HepG2 (cell line): ENCODE data around the gene CRIM1. TPM values are rescaled to one million over a fixed set of nuclear protein-coding genes. Genes with fewer than 3 reads are reported as not detected.

ENCODE experiments used
- KDM2A ChIP-seq: sonication (generic); formaldehyde crosslinking; IDR thresholded peaks from 2 replicates; pipeline ENCODE4 v1.4.0; 2020; ENCODE audit warnings: low read depth, missing genetic modification reagents, borderline replicate concordance
- KMT2A ChIP-seq: sonication (generic); formaldehyde crosslinking; IDR thresholded peaks from 2 replicates; pipeline ENCODE4 v1.4.0; 2020; ENCODE audit warnings: missing genetic modification reagents
- U2AF1 ChIP-seq: fragments of 200-400 bp; formaldehyde crosslinking; optimal IDR thresholded peaks from 2 replicates; pipeline ENCODE3; 2017; ENCODE audit warnings: mild to moderate bottlenecking, low read depth, low read length
- ZKSCAN5 ChIP-seq: sonication (generic); formaldehyde crosslinking; IDR thresholded peaks from 2 replicates; pipeline ENCODE4 v1.5.1; 2020; ENCODE audit warnings: mild to moderate bottlenecking, missing genetic modification reagents
- polyA plus RNA-seq, 8 experiments: library from polyadenylated mRNA; depleted of rRNA in 3 of 8; stranded (reverse) in 7 of 8; unstranded in 1 of 8; fragments of >200 nt; fragmentation: Illumina TruSeq in 4 of 8; extraction: Trizol in 4 of 8; gene quantifications; 2 replicates each; pipeline versions ENCODE4 v1.2.1 to v1.2.3, GENCODE V29; 2011 to 2016; ENCODE audit warnings: low read depth in 4 of 8, missing spikeins in 1 of 8, mixed read lengths in 1 of 8; ENCODE audit not compliant: insufficient read depth in 1 of 8
- total RNA-seq, 5 experiments: library from RNA; depleted of rRNA; stranded (reverse); fragments of >200 nt; fragmentation: Illumina TruSeq; extraction: Trizol; gene quantifications; 2 replicates each; pipeline ENCODE4 v1.2.3, GENCODE V29; 2016; ENCODE audit warnings: low read depth in 1 of 5
- TF ChIP-seq, protein P1 (sequence below): sonication (generic); formaldehyde crosslinking; IDR thresholded peaks from 2 replicates; pipeline ENCODE4; 2020; ENCODE audit warnings: missing genetic modification reagents, mild to moderate bottlenecking, borderline replicate concordance
- TF ChIP-seq, protein P2 (sequence below): sonication (generic); formaldehyde crosslinking; IDR thresholded peaks from 2 replicates; pipeline ENCODE4 v1.8.0; 2022; ENCODE audit warnings: missing genetic modification reagents, mild to moderate bottlenecking, borderline replicate concordance
- TF ChIP-seq, protein P3 (sequence below): sonication (generic); formaldehyde crosslinking; IDR thresholded peaks from 2 replicates; pipeline ENCODE4 v1.5.0; 2020; ENCODE audit warnings: mild to moderate bottlenecking, missing genetic modification reagents, borderline replicate concordance
- TF ChIP-seq, protein P4 (sequence below): IDR thresholded peaks from 2 replicates; pipeline ENCODE4 v1.6.1; 2018; ENCODE audit warnings: missing genetic modification reagents, mild to moderate bottlenecking, missing compliant biosample characterization
- TF ChIP-seq, protein P5 (sequence below): IDR thresholded peaks from 2 replicates; pipeline ENCODE4 v1.6.1; 2016; ENCODE audit warnings: mild to moderate bottlenecking
- TF ChIP-seq, protein P6 (sequence below): sonication (generic); formaldehyde crosslinking; IDR thresholded peaks from 2 replicates; pipeline ENCODE4 v1.4.0; 2020; ENCODE audit warnings: mild to moderate bottlenecking, missing genetic modification reagents
- TF ChIP-seq, protein P7 (sequence below): sonication (generic); formaldehyde crosslinking; IDR thresholded peaks from 2 replicates; pipeline ENCODE4 v1.5.0; 2020; ENCODE audit warnings: missing genetic modification reagents

Gene CRIM1
- total and polyA plus RNA-seq, 2 of the 13 experiments (the other 11 are each of a cell fraction or from before 2014, with no cell fraction given): 39.1 to 69.9 TPM

DNA sequence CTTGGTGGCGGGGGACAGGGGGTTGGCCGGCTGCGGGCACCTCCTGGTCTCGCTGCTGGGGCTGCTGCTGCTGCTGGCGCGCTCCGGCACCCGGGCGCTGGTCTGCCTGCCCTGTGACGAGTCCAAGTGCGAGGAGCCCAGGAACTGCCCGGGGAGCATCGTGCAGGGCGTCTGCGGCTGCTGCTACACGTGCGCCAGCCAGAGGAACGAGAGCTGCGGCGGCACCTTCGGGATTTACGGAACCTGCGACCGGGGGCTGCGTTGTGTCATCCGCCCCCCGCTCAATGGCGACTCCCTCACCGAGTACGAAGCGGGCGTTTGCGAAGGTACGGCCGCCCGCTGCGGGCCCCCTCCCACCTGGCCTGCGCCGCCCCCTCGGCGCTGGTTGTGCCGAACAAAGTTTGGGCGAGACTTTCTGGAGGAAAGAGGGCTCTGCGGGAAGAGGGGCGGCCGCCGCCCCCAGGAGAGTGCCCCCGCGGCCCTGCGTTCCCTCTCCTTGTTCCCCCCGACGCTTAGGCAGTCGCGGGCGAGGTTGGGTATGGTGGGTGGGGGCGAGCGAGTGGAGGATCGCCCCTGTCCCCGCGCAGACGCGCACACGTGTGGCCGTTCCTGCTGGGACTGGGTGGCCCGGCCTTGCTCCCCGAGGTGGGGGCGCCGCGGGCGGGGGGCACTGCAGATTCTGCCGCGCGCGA, 866 bp downstream of the CRIM1 start (continued):
- TF ChIP-seq, protein P1, sequence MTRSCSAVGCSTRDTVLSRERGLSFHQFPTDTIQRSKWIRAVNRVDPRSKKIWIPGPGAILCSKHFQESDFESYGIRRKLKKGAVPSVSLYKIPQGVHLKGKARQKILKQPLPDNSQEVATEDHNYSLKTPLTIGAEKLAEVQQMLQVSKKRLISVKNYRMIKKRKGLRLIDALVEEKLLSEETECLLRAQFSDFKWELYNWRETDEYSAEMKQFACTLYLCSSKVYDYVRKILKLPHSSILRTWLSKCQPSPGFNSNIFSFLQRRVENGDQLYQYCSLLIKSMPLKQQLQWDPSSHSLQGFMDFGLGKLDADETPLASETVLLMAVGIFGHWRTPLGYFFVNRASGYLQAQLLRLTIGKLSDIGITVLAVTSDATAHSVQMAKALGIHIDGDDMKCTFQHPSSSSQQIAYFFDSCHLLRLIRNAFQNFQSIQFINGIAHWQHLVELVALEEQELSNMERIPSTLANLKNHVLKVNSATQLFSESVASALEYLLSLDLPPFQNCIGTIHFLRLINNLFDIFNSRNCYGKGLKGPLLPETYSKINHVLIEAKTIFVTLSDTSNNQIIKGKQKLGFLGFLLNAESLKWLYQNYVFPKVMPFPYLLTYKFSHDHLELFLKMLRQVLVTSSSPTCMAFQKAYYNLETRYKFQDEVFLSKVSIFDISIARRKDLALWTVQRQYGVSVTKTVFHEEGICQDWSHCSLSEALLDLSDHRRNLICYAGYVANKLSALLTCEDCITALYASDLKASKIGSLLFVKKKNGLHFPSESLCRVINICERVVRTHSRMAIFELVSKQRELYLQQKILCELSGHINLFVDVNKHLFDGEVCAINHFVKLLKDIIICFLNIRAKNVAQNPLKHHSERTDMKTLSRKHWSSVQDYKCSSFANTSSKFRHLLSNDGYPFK (CRISPR knock-in tag): 0 out of 2 replicates have a peak, but pooled peaks have one; percentile 21
- TF ChIP-seq, protein P2, sequence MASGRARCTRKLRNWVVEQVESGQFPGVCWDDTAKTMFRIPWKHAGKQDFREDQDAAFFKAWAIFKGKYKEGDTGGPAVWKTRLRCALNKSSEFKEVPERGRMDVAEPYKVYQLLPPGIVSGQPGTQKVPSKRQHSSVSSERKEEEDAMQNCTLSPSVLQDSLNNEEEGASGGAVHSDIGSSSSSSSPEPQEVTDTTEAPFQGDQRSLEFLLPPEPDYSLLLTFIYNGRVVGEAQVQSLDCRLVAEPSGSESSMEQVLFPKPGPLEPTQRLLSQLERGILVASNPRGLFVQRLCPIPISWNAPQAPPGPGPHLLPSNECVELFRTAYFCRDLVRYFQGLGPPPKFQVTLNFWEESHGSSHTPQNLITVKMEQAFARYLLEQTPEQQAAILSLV (CRISPR knock-in tag): peak; percentile 18; the same call in 1 of the 2 replicates
- TF ChIP-seq, protein P3, sequence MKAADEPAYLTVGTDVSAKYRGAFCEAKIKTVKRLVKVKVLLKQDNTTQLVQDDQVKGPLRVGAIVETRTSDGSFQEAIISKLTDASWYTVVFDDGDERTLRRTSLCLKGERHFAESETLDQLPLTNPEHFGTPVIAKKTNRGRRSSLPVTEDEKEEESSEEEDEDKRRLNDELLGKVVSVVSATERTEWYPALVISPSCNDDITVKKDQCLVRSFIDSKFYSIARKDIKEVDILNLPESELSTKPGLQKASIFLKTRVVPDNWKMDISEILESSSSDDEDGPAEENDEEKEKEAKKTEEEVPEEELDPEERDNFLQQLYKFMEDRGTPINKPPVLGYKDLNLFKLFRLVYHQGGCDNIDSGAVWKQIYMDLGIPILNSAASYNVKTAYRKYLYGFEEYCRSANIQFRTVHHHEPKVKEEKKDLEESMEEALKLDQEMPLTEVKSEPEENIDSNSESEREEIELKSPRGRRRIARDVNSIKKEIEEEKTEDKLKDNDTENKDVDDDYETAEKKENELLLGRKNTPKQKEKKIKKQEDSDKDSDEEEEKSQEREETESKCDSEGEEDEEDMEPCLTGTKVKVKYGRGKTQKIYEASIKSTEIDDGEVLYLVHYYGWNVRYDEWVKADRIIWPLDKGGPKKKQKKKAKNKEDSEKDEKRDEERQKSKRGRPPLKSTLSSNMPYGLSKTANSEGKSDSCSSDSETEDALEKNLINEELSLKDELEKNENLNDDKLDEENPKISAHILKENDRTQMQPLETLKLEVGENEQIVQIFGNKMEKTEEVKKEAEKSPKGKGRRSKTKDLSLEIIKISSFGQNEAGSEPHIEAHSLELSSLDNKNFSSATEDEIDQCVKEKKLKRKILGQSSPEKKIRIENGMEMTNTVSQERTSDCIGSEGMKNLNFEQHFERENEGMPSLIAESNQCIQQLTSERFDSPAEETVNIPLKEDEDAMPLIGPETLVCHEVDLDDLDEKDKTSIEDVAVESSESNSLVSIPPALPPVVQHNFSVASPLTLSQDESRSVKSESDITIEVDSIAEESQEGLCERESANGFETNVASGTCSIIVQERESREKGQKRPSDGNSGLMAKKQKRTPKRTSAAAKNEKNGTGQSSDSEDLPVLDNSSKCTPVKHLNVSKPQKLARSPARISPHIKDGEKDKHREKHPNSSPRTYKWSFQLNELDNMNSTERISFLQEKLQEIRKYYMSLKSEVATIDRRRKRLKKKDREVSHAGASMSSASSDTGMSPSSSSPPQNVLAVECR: peak; percentile 65
- TF ChIP-seq U2AF1: peak; percentile 58
- TF ChIP-seq, protein P4, sequence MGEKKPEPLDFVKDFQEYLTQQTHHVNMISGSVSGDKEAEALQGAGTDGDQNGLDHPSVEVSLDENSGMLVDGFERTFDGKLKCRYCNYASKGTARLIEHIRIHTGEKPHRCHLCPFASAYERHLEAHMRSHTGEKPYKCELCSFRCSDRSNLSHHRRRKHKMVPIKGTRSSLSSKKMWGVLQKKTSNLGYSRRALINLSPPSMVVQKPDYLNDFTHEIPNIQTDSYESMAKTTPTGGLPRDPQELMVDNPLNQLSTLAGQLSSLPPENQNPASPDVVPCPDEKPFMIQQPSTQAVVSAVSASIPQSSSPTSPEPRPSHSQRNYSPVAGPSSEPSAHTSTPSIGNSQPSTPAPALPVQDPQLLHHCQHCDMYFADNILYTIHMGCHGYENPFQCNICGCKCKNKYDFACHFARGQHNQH (CRISPR knock-in tag): 0 out of 2 replicates have a peak, but pooled peaks have one; percentile 30
- TF ChIP-seq, protein P5, sequence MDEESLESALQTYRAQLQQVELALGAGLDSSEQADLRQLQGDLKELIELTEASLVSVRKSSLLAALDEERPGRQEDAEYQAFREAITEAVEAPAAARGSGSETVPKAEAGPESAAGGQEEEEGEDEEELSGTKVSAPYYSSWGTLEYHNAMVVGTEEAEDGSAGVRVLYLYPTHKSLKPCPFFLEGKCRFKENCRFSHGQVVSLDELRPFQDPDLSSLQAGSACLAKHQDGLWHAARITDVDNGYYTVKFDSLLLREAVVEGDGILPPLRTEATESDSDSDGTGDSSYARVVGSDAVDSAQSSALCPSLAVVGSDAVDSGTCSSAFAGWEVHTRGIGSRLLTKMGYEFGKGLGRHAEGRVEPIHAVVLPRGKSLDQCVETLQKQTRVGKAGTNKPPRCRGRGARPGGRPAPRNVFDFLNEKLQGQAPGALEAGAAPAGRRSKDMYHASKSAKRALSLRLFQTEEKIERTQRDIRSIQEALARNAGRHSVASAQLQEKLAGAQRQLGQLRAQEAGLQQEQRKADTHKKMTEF (CRISPR knock-in tag): 0 out of 2 replicates have a peak, but pooled peaks have one; percentile 21
- TF ChIP-seq, protein P6, sequence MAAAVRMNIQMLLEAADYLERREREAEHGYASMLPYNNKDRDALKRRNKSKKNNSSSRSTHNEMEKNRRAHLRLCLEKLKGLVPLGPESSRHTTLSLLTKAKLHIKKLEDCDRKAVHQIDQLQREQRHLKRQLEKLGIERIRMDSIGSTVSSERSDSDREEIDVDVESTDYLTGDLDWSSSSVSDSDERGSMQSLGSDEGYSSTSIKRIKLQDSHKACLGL (CRISPR knock-in tag): peak; percentile 61; the same call in 1 of the 2 replicates
- peak; percentile 65 for TF ChIP-seq KMT2A
- TF ChIP-seq, protein P7, sequence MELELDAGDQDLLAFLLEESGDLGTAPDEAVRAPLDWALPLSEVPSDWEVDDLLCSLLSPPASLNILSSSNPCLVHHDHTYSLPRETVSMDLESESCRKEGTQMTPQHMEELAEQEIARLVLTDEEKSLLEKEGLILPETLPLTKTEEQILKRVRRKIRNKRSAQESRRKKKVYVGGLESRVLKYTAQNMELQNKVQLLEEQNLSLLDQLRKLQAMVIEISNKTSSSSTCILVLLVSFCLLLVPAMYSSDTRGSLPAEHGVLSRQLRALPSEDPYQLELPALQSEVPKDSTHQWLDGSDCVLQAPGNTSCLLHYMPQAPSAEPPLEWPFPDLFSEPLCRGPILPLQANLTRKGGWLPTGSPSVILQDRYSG (CRISPR knock-in tag): no peak
- 0 out of 2 replicates have a peak, but pooled peaks have one; percentile 44 for TF ChIP-seq ZKSCAN5 (CRISPR knock-in tag)
- peak; percentile 66 for TF ChIP-seq KDM2A
